Measurements from ENCODE around the gene CNOT10.

CNOT10 gene

DNA sequence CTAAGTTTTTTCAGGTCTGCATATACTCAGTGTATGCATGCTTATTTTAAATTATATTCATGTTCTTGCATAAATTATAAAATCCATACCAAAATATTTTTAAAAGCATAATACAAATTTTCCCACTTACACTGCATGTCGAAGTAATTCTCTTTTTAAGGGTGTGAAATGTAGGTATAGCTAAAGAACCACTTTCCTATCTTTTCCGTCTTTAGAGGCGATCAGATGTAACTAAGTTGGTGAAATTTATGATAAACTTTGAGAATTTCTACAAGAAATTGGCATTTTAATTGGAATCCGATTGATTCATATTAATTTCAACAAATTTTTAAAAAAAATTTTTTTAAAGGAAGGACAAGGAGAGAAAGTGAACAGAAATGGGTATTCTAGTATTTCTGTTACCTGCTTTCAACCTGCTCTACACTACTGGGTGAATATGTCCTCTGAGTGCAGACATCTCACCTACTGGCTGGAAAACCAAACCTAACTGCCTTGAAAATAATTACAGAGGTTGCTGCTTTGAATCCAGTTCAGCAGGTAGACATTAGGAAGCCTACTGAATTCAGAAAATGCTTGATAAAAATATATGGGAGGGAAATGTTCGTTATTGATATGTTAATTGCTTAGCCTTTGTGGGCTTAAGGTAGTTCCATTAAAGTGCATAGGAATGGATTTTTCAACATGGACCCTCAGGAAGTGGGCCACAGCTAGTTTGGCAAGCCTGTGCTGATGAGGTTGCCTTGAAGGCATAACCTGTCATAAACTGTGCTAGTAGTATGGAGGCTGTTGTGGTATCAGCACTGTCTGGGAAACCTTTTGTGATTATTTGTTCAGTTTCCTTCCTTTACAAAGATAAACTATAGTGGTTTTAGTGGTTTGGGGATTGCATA is 137.9 kb downstream of the CNOT10 start:
- TF ChIP-seq ZNF658 (tag by site-specific recombination; IDR thresholded peaks at IDR 0.05) (no peak), ZNF513 (tag by site-specific recombination; IDR thresholded peaks at IDR 0.05) (no peak), TCF7L2 (IDR thresholded peaks at IDR 0.05; ENCODE audit: borderline replicate concordance, low read depth, low read length) (no peak), ZNF23 (tag by site-specific recombination; IDR thresholded peaks at IDR 0.05; ENCODE audit: borderline replicate concordance) (no peak), ZNF544 (tag by site-specific recombination; IDR thresholded peaks at IDR 0.05) (no peak), ZSCAN30 (tag by site-specific recombination; IDR thresholded peaks at IDR 0.05) (no peak), PRDM1 (tag by site-specific recombination; IDR thresholded peaks at IDR 0.05) (no peak), MZF1 (tag by site-specific recombination; IDR thresholded peaks at IDR 0.05; ENCODE audit: borderline replicate concordance) (no peak), GLI4 (tag by site-specific recombination; IDR thresholded peaks at IDR 0.05) (no peak), KLF10 (tag by site-specific recombination; IDR thresholded peaks at IDR 0.05) (no peak), ZNF211 (tag by site-specific recombination; IDR thresholded peaks at IDR 0.05; ENCODE audit: low read depth) (no peak), ZNF549 (tag by site-specific recombination; IDR thresholded peaks at IDR 0.05) (no peak), ZNF18 (tag by site-specific recombination; IDR thresholded peaks at IDR 0.05) (no peak), ZNF561 (tag by site-specific recombination; IDR thresholded peaks at IDR 0.05; ENCODE audit: borderline replicate concordance) (no peak), RBAK (tag by site-specific recombination; IDR thresholded peaks at IDR 0.05) (no peak), ZNF623 (tag by site-specific recombination; IDR thresholded peaks at IDR 0.05) (no peak), HOXA7 (CRISPR knock-in tag; IDR thresholded peaks at IDR 0.05; ENCODE audit: borderline replicate concordance) (no peak), HOXC10 (CRISPR knock-in tag; IDR thresholded peaks at IDR 0.05) (no peak), MYNN (tag by site-specific recombination; IDR thresholded peaks at IDR 0.05; ENCODE audit: borderline replicate concordance) (no peak), ZNF112 (tag by site-specific recombination; IDR thresholded peaks at IDR 0.05) (no peak)
- Histone ChIP-seq H3K9me3 (ENCODE audit: control insufficient read depth, insufficient read depth, low read depth, low read length) (no peaks in the 10 kb centered on the region), H3K4me3 (ENCODE audit: low read depth, low read length) (no peak overlapping the region), H3K4me1 (ENCODE audit: control insufficient read depth, insufficient read depth, low read length) (no peaks in the 10 kb centered on the region), H3K27ac (ENCODE audit: extremely low read depth, low read depth, low read length) (no peak overlapping the region), H3K36me3 (ENCODE audit: control insufficient read depth in 2 of 2, insufficient read depth in 1 of 2, low read length in 2 of 2) (peaks cover 0 to 20% of the 10 kb centered on the region in 2 experiments; a peak in 1 of 3 replicates)
- ChIA-PET POLR2A (no interaction called here), CTCF (no interaction called here)

Data from HEK293 (cell line).